Left cardiac atrium (tissue), 4 donors: ENCODE results near the gene PTTG1IP. TPM values are rescaled to one million over a fixed set of nuclear protein-coding genes. Genes with fewer than 3 reads are reported as not detected.
A peak's percentile ranks its signal among the peaks of the same experiment; 100 is the strongest.

Source experiments
- ATAC-seq, 2 donors: fragments of 200-7000 bp; cut with Tn5 transposase; one replicate each; pipeline ENCODE4 v1.9.1; 2020; ENCODE audit warnings: mild to moderate bottlenecking in 2 of 2, moderate library complexity in 2 of 2
- DNase-seq: peaks from one replicate; pipeline ENCODE4 v3.0.0-alpha.2; 2020
- intact Hi-C, 2 donors: fragments of 100-400 bp; cut with DNase I; formaldehyde crosslinking; loops; one replicate each; pipeline versions ENCODE4 v1.14.1 to v1.15.1; 2022 to 2023
- total RNA-seq, 2 donors: library from RNA; stranded (reverse); fragmentation: NEBNext Ultra II Directional; extraction: Animal tissue kit (Norgen Biotek cat#: 25700); gene quantifications; one replicate each; pipeline ENCODE4 v1.2.1, GENCODE V29; 2021
- donor health status: DM: no; HTN: yes; CAD: no.
- donor health status: DM: no; HTN: yes; CAD: no; lungs with severe emphysema.
- donor health status: DM: yes; HTN: yes; CAD: no.
- donor health status: Dilated cardiomyopathy.

Gene PTTG1IP
- total RNA-seq, 2 donors from 2014 or later, result 181 to 195 TPM

- no peak for ATAC-seq
- DNase-seq, result no peak
- intact Hi-C loops, result loop anchor here (5.0 kb wide), 1 partner anchor 55 kb away; the partner anchor contains the start of gene SUMO3 (in 2 of the 2)
These were observed 1.2 kb downstream of the PTTG1IP start for GRCh38 chr21:44872323-44872648.

DNA sequence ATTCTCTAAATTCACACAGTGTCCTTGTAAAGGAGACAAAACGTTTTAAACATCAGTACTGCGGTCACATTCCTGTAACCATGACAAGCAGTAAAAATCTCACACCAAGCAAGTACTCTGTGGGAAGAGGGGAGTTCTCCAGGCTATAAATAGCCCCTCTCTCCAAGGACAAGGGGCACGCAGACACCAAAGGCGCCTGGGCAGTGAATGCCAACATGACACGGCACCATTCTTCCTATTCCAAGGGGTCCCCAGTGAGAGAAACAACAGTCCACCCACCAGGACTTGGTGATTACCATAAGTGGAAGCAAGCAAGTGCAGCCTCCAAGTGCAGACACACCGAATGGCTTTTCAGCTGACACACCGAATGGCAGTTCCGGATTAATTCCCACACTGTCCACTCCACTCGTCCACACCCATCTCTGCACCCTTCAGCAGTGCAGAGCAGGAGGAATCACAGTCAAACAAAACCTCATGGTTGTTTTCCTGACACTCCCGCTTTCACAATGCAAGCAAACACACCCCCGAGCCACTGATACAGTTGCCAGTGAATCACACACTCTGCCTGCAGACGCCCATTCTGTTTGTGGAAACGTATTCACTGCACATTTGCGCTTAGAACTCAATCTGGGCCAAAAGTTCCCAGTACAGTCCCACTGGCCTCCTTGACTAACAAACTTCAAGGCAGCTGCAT lies 1.8 kb downstream of the PTTG1IP start:
- DNase-seq (peak; percentile 71), ATAC-seq (peak; percentile 9 to 12)
- intact Hi-C loops, result loop anchor here (5.0 kb wide), 1 partner anchor 54 kb away; the partner anchor contains the start of gene SUMO3 (in 2 of the 2)

- no peak for ATAC-seq
These were observed 2.6 kb downstream of the PTTG1IP start for GRCh38 chr21:44870748-44871495.

DNA sequence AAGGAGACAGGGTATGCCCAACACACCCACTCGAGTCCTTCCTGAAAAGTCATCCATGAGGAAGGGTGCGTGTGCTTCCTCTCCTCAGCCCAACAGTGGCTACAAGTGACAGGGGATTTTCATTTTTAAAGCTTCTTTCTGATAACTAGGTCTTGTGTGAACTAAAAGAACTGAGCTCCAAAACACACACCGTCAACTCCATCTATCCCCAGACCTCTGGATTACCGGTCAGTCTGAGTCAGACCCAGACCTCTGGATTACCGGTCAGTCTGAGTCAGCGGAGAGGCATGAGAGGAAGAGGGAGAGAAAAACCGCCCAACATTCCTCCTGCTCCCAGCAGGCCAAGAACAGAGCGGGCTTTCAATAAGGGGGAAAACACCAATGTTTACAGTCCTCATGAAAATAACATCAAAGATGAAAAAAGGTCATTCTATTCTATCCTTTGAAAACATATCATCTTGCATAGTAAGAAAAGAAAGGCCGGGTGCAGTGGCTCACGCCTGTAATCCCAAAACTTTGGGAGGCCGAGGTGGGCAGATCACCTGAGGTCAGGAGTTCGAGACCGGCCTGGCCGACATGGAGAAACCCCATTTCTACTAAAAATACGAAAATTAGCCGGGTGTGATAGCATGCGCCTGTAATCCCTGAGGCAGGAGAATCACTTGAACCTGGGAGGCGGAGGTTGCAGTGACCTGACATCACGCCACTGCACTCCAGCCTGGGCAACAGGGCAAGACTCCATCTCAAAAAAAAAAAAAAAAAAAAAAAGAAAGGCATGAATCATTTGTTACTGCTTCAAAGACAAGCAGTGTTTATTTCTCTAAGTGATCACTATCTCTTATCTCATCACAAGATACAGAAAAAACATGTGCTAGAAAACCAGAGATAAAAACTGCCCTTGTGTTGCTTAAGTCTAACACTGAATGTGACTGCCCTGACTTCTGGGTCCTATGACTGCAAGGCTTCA lies 3.4 kb downstream of the PTTG1IP start:
- peak in 1 of 2 donors; percentile 45 for ATAC-seq
- intact Hi-C loops, result loop anchor here (5.0 kb wide), 1 partner anchor 53 kb away; the partner anchor contains the start of gene SUMO3 (in 2 of the 2)
- DNase-seq, result peak; percentile 71

More at GRCh38 chr21:44870748-44871495, 2.6 kb downstream of the PTTG1IP start:
- peak; percentile 72 for DNase-seq
- intact Hi-C loops, result loop anchor here (5.0 kb wide), 1 partner anchor 54 kb away; the partner anchor contains the start of gene SUMO3 (in 2 of the 2)

GRCh38 chr21:44868707-44869106 lies 4.8 kb downstream of the PTTG1IP start:
- intact Hi-C loops, result no loop called here
- ATAC-seq (no peak), DNase-seq (no peak)

DNA sequence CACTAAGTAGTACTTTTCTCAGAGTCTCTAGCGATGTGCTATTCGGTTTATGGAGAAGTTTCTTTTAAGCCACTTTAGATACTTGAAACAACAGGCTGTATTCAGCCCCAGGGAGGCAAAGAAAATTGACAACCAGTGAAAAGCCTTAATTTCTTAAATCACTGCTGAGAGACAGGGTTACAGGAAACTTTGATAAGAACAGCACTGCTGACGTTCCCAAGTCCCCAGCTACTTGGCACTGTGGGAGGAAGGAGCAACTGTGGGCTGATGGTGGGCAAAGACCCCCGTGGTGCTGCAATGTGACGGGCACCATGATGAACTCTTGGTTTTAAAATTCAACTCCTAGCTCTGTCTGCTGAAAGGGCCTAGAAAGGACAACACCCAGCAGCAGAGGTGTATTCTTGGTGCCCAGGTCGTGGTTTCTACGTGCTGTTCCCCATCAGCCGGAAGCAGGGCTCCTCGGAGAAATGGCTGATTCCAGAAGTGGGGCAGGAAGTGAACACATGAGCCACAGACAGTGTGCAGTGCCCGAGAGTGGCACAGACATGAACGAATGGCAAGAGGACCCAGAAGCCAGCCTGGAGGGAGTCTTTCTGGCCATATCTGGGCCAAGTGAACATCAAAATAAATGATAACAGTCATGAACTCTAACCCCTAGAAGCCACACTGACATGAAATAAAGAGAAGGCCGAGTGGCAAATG lies 5.3 kb downstream of the PTTG1IP start:
- intact Hi-C loops, result no loop called here
- ATAC-seq (no peak), DNase-seq (no peak)

DNA sequence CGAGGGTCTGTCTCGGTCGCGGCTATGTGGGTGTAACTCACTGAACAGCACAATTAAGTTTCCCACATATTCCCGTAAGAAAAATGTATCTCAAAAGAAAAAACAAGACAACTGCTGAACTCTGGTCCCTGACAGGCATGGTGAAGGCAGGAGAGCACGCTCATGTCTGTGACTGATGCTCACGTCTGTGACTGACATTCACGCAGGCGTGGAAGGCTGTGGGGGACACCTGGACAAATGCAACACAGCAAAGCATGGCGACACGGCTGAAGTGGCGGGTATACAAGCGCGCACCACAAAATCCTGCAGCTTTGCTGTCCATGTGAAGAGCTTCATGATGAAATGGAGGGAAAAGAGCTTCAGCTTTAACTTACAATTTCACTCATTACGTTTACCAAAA lies 6.0 kb downstream of the PTTG1IP start:
- intact Hi-C loops, result no loop called here
- no peak for DNase-seq
- no peak for ATAC-seq

DNA sequence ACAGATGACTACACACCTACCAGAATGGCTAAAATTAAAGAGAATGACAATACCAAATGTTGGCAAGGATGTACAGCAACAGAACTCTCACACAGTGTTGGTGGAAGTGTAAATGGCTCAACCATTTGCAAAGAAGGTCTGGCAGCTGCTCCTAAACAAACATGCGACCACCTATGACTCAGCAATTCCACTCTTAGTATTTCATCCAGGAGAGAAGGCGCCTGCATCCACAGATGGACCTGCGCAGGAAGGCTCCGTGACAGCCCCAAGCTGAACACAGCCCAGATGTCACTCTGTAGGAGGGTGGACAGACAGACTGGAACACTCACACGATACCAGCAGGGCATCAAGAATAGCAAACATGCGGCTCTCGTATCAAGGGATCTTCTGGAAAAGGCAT lies 6.7 kb downstream of the PTTG1IP start:
- intact Hi-C loops, result no loop called here
- ATAC-seq (peak in 1 of 2 donors; percentile 2), DNase-seq (no peak)

DNA sequence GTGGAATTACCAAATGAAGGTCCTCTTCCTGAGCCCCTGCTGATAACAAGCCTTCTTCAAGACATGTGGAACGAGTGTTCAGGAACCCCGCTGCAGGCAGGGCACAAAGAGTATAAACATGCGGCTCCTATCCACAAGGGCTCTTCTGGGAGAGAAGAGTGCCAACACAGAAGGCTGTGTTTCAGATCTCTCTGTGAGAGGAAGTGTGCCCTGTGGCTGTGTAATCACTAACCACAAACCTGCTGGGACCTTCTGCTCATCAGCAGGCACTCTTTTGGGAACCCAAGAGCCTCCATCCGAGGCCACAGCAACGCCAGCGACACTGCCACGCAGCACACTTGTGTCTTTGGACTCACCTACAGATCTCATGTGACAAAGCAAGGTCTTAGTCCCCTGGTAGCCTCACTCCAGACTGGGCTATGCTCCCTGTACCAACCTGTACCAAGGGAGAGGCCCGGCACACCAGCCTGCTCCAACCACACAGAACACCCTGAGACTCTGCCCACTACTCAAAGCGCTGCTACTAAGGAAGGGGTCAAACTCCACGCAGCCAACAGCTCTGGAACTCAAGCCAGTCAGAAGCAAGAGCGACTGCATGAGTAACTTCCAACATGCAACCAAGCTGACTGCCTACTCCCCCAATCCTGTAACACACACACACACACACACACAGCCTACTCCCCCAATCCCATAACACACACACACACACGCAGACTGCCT lies 7.8 kb downstream of the PTTG1IP start:
- ATAC-seq, result peak in 1 of 2 donors; percentile 13
- DNase-seq, result no peak
- intact Hi-C loops, result no loop called here

DNA sequence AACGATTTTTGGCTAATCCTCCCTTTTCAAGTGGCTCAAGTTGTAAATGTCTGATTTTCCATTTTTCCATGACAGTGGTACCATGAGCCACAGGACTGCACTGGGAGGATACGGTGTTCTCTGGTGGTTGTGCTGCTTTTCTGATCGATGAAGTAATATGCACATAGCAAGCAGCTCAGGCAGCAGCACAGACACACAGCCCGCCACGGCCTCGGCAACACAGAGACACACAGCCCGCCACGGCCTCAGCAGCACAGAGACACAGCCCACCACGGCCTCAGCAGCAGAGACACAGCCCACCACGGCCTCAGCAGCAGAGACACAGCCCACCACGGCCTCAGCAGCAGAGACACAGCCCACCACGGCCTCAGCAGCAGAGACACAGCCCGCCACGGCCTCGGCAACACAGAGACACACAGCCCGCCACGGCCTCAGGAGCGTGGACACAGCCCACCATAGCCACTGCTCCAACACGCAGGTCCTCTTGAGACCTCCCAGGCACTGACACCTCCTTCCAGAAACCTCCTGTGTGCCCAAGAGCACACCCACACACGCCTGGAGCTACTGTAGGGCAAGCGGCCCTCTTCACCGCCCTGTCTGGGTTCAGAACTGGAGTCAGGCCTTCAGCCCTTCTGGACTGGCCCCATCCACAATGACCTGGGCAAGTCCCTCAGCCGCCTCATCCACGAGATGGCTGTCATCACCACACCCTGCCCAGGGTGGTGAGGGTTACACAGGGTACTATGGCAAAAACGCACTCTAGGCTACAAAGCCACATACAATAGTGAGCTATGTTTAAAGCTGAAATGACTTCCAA lies 10.4 kb downstream of the PTTG1IP start:
- intact Hi-C loops, result no loop called here
- ATAC-seq (no peak), DNase-seq (no peak)

DNA sequence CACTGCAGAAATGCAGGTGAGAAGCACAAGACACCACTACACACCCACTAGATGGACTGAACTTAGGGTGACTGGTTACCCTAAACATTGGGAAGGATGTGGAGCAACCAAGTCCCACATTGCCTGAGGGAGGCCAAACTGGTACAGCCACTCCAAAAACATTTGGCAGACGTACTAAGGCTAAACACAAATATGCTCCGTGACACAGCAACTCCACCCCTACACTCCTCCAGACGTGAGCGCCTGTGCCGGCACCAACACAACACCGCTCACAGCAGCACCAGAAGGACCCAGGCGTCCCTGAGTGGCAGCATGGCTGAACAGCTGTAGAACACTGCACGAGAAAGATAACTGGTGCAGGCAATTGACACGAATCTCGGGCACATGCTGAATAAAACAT lies 14.7 kb downstream of the PTTG1IP start:
- ATAC-seq, result no peak
- DNase-seq, result no peak
- intact Hi-C loops, result loop anchor here in 1 of 2 donors (5.0 kb wide), 1 partner anchor 36 kb away; no protein-coding TSS in a partner anchor

DNA sequence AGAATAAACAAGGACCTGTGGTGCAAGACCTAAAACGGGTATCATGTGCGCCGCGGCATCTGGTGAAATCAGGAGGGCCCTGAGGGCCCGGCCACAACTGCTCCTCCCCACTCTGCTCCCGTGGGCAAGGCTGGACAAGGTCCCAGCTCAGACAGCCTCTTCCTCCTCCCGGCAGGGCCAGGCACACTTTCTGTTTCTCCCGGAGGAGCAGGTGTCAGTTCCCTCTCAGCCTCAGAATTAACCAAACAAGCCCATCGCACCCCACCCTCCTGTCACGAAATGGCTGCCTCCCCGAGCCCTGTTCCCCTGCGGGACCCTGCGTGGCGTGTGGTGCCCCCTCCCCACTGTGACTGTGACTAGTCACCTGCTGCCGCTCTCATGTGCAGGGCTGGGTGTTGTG lies 15.2 kb downstream of the PTTG1IP start:
- intact Hi-C loops, result loop anchor here in 1 of 2 donors (5.0 kb wide), 1 partner anchor 36 kb away; no protein-coding TSS in a partner anchor
- ATAC-seq, result peak; percentile 19 to 48
- no peak for DNase-seq

GRCh38 chr21:44857127-44857892 lies 16.2 kb downstream of the PTTG1IP start:
- intact Hi-C loops, result loop anchor here in 1 of 2 donors (5.0 kb wide), 1 partner anchor 35 kb away; no protein-coding TSS in a partner anchor
- DNase-seq, result no peak
- ATAC-seq, result no peak

DNA sequence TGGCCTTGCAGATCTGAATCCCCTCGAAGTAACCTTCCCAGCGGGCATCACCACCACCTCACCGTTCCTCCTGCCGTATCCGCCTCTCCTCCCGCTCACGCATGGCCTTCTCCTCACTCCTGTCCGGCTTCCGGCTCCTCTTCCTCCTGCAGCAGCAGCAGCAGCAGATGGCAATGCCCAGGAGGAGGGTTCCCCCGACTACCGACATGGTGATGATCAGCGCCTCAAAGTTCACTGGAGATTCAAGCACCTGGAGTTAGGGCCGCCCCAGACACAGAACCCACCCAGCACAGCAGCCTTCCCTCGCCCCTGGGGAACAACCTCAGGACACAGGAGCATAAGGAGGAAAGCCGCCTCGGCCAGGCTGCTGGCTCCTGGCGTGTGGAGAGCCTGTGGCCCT lies 17.4 kb downstream of the PTTG1IP start:
- ATAC-seq (no peak), DNase-seq (no peak)
- intact Hi-C loops, result loop anchor here in 1 of 2 donors (5.0 kb wide), 1 partner anchor 34 kb away; no protein-coding TSS in a partner anchor

GRCh38 chr21:44855572-44855971 lies 17.9 kb downstream of the PTTG1IP start:
- no peak for ATAC-seq

More at GRCh38 chr21:44855572-44855971, 17.9 kb downstream of the PTTG1IP start:
- DNase-seq, result no peak
- intact Hi-C loops, result loop anchor here in 1 of 2 donors (5.0 kb wide), 1 partner anchor 33 kb away; no protein-coding TSS in a partner anchor
